Glutamatergic neuron (in vitro differentiated cells): ENCODE results near the gene ERGIC1. TPM values are rescaled to one million over a fixed set of nuclear protein-coding genes. Genes with fewer than 3 reads are reported as not detected.
"Not testable (repeated sequence)": the region's sequence is repeated elsewhere in the genome, so short reads cannot be mapped to it uniquely, and the experiment has no call there.

Source experiments
- DNase-seq: peaks from one replicate; pipeline ENCODE4 v3.0.0; 2022
- H3K27ac Mint-ChIP-seq: one replicate; pipeline ENCODE4 v1.8.0; 2020; ENCODE audit warnings: mild to moderate bottlenecking, mixed read lengths, inconsistent platforms; ENCODE audit not compliant: unreplicated experiment
- H3K27me3 Mint-ChIP-seq: one replicate; pipeline ENCODE4 v1.8.0; 2020; ENCODE audit warnings: mild to moderate bottlenecking, moderate library complexity, mixed read lengths, inconsistent platforms; ENCODE audit not compliant: unreplicated experiment
- H3K36me3 Mint-ChIP-seq: one replicate; pipeline ENCODE4 v1.8.0; 2020; ENCODE audit warnings: mild to moderate bottlenecking, mixed read lengths, inconsistent platforms; ENCODE audit not compliant: unreplicated experiment
- H3K4me1 Mint-ChIP-seq: one replicate; pipeline ENCODE4 v1.8.0; 2020; ENCODE audit warnings: mild to moderate bottlenecking, low read depth, mixed read lengths, inconsistent platforms; ENCODE audit not compliant: unreplicated experiment
- H3K4me3 Mint-ChIP-seq: one replicate; pipeline ENCODE4 v1.8.0; 2020; ENCODE audit warnings: mild to moderate bottlenecking, mixed read lengths, inconsistent platforms; ENCODE audit not compliant: unreplicated experiment
- H3K9me3 Mint-ChIP-seq: one replicate; pipeline ENCODE4 v1.8.0; 2020; ENCODE audit warnings: mild to moderate bottlenecking, moderate library complexity, mixed read lengths, inconsistent platforms; ENCODE audit not compliant: unreplicated experiment
- CTCF ChIP-seq: fragments of 200-600 bp; sonication (generic); IDR thresholded peaks from one replicate; pipeline ENCODE4 v1.5.0; 2021; ENCODE audit not compliant: partially characterized antibody, unreplicated experiment
- total RNA-seq: library from RNA; stranded (reverse); fragmentation: NEBNext Ultra II Directional; extraction: Animal tissue kit (Norgen Biotek cat#: 25700); gene quantifications from one replicate; pipeline ENCODE4 v1.2.1, GENCODE V29; 2021; ENCODE audit not compliant: unreplicated experiment

The ERGIC1 gene
- total RNA-seq, 1 donor from 2014 or later: 76.2 TPM

GRCh38 chr5:172807766-172808311, 26.2 kb upstream of the ERGIC1 start:
- Mint-ChIP-seq H3K27me3 (peaks cover 7% of the 10 kb centered on the region), H3K27ac (no peak overlapping the region), H3K4me1 (no peaks in the 10 kb centered on the region), H3K4me3 (no peak overlapping the region), H3K36me3 (no peaks in the 10 kb centered on the region), H3K9me3 (peaks cover 2% of the 10 kb centered on the region)
- TF ChIP-seq CTCF: no peak
- no peak for DNase-seq

- no peaks in the 10 kb centered on the region for H3K9me3 Mint-ChIP-seq
- no peaks in the 10 kb centered on the region for H3K36me3 Mint-ChIP-seq
- H3K4me3 Mint-ChIP-seq: no peak overlapping the region
- DNase-seq: no peak
- no peak overlapping the region for H3K27ac Mint-ChIP-seq
- H3K27me3 Mint-ChIP-seq: peaks cover 4% of the 10 kb centered on the region
- TF ChIP-seq CTCF: no peak
- no peaks in the 10 kb centered on the region for H3K4me1 Mint-ChIP-seq
Measured at GRCh38 chr5:172809774-172810173, 24.3 kb upstream of the ERGIC1 start.

- H3K9me3 Mint-ChIP-seq, H3K27me3 Mint-ChIP-seq, H3K4me3 Mint-ChIP-seq, H3K36me3 Mint-ChIP-seq, H3K4me1 Mint-ChIP-seq, DNase-seq, H3K27ac Mint-ChIP-seq: not testable (repeated sequence)
Measured at GRCh38 chr5:172810996-172811395, 23.1 kb upstream of the ERGIC1 start.

DNA sequence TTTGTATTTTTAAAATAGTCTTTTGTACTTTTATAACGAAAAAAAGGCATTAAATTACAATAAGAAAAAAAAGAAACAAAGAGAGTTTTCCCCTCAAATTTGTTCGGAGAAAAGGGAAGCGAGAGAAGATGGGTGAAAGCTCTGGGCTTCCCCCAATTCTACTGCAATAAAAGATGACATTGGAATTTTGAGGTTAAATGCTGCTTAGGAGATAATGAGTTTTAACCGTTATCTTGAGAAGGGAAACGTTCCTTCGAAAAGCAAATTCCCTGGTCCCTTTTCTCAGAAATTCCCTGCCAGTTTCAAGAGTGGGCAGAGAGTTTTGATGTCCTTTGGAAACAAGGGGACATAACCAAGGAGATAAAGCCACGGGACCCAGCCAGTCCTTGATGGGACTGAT, 18.4 kb upstream of the ERGIC1 start:
- no peaks in the 10 kb centered on the region for H3K4me1 Mint-ChIP-seq
- H3K27ac Mint-ChIP-seq: no peak overlapping the region
- no peaks in the 10 kb centered on the region for H3K36me3 Mint-ChIP-seq
- TF ChIP-seq CTCF: no peak
- DNase-seq: no peak
- H3K4me3 Mint-ChIP-seq: no peak overlapping the region
- peaks cover 3% of the 10 kb centered on the region for H3K27me3 Mint-ChIP-seq
- H3K9me3 Mint-ChIP-seq: peaks cover 4% of the 10 kb centered on the region

GRCh38 chr5:172816925-172817562, 17.0 kb upstream of the ERGIC1 start:
- Mint-ChIP-seq H3K27me3 (peaks cover 3% of the 10 kb centered on the region), H3K36me3 (no peaks in the 10 kb centered on the region), H3K4me1 (no peaks in the 10 kb centered on the region), H3K4me3 (no peak overlapping the region), H3K27ac (no peak overlapping the region), H3K9me3 (peaks cover 4% of the 10 kb centered on the region)
- TF ChIP-seq CTCF: no peak
- no peak for DNase-seq
